Inflammatory macrophage treated with lipopolysaccharide for 4 hours (primary cell): Measurements from ENCODE around the gene ABL2.
"Not testable (repeated sequence)": the region's sequence is repeated elsewhere in the genome, so short reads cannot be mapped to it uniquely, and the experiment has no call there.

Experiments
- DNase-seq: peaks from one replicate; pipeline ENCODE4 v3.0.0-alpha.2; 2020

ABL2 gene

GRCh38 chr1:179213317-179213716 is 16.2 kb downstream of the ABL2 start:
- DNase-seq: not testable (repeated sequence)

GRCh38 chr1:179208681-179209477 is 20.6 kb downstream of the ABL2 start:
- DNase-seq: no peak

- DNase-seq: no peak
Observed at GRCh38 chr1:179206812-179207211, 22.7 kb downstream of the ABL2 start.

- peak; percentile 53 for DNase-seq
Observed at GRCh38 chr1:179205284-179205683, 24.2 kb downstream of the ABL2 start.

GRCh38 chr1:179202161-179202560 is 27.3 kb downstream of the ABL2 start:
- DNase-seq: peak; percentile 36

GRCh38 chr1:179200586-179200985 is 28.9 kb downstream of the ABL2 start:
- DNase-seq: no peak

GRCh38 chr1:179197690-179198297 is 31.7 kb downstream of the ABL2 start:
- no peak for DNase-seq

GRCh38 chr1:179195857-179196256 is 33.6 kb downstream of the ABL2 start:
- not testable (repeated sequence) for DNase-seq

- peak; percentile 80 for DNase-seq
Observed at GRCh38 chr1:179195376-179195775, 34.1 kb downstream of the ABL2 start.

GRCh38 chr1:179194068-179194537 is 35.4 kb downstream of the ABL2 start:
- no peak for DNase-seq

- peak; percentile 97 for DNase-seq
Observed at GRCh38 chr1:179190861-179191260, 38.6 kb downstream of the ABL2 start.

GRCh38 chr1:179187735-179188471 is 41.6 kb downstream of the ABL2 start:
- peak; percentile 83 for DNase-seq

GRCh38 chr1:179187043-179187442 is 42.4 kb downstream of the ABL2 start:
- no peak for DNase-seq

GRCh38 chr1:179184403-179184802 is 45.1 kb downstream of the ABL2 start:
- no peak for DNase-seq

- DNase-seq: no peak
Observed at GRCh38 chr1:179183857-179184256, 45.6 kb downstream of the ABL2 start.

GRCh38 chr1:179178950-179179349 is 50.5 kb downstream of the ABL2 start:
- peak; percentile 61 for DNase-seq

GRCh38 chr1:179178183-179178582 is 51.3 kb downstream of the ABL2 start:
- DNase-seq: no peak

- no peak for DNase-seq
Observed at GRCh38 chr1:179177615-179178014, 51.9 kb downstream of the ABL2 start.

GRCh38 chr1:179177182-179177581 is 52.3 kb downstream of the ABL2 start:
- DNase-seq: no peak

GRCh38 chr1:179175011-179175841 is 54.3 kb downstream of the ABL2 start:
- DNase-seq: peak; percentile 95

GRCh38 chr1:179170468-179170770 is 59.1 kb downstream of the ABL2 start:
- not testable (repeated sequence) for DNase-seq

- peak; percentile 67 for DNase-seq
Observed at GRCh38 chr1:179169616-179170467, 59.6 kb downstream of the ABL2 start.
